HG02852 (cell line): Measurements from ENCODE around the gene ABHD2.
"Not testable (repeated sequence)": the region's sequence is repeated elsewhere in the genome, so short reads cannot be mapped to it uniquely, and the experiment has no call there.

Source experiments
- ATAC-seq: cut with Tn5 transposase; IDR thresholded peaks from one replicate; pipeline ENCODE4 v1.9.1; 2021; ENCODE audit warnings: mild to moderate bottlenecking, moderate library complexity; ENCODE audit not compliant: unreplicated experiment

The ABHD2 gene, protein sequence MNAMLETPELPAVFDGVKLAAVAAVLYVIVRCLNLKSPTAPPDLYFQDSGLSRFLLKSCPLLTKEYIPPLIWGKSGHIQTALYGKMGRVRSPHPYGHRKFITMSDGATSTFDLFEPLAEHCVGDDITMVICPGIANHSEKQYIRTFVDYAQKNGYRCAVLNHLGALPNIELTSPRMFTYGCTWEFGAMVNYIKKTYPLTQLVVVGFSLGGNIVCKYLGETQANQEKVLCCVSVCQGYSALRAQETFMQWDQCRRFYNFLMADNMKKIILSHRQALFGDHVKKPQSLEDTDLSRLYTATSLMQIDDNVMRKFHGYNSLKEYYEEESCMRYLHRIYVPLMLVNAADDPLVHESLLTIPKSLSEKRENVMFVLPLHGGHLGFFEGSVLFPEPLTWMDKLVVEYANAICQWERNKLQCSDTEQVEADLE

DNA sequence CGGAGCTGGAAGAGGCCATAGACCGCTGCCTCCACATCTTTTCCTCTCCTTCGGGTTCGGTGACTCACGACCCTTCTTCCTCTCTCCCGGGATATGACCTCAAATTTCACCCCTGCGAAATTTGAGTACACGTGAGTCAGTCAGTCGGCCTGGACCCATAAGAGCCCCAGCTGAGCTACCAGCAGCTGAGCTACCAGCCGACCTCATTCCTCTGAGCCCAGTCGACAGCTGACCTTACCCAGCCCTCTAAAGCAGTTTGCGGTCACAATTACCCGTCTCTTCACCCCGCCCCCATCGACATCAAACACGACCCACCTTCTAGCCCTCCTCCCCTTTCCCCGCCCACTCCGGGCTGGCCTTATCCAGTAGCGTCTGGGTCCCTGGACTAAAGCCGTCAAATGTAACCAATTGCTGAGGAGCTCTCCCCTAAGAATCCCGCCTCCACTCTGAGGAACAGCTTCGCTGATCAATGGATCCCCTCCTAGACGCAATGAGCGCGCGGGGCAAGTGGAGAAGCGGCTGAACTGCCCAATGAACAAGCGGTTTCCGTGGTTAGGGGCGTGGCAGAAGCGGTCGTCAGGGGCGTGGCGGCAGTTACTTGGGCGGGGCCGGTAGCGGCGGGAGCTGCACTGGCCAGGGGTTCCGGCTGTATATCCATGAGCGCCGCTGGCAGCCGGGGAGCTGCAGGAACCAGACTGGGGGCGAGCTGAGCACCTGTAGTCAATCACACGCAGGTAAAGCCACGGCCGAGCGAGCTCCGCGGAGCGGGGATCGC lies at the start of gene ABHD2:
Gene ABHD2 (plus strand): TSS at position 627 of the 775 bp plus-strand sequence. CDS start 27,872 bp downstream, outside the sequence.
- ATAC-seq: peak; percentile 96

DNA sequence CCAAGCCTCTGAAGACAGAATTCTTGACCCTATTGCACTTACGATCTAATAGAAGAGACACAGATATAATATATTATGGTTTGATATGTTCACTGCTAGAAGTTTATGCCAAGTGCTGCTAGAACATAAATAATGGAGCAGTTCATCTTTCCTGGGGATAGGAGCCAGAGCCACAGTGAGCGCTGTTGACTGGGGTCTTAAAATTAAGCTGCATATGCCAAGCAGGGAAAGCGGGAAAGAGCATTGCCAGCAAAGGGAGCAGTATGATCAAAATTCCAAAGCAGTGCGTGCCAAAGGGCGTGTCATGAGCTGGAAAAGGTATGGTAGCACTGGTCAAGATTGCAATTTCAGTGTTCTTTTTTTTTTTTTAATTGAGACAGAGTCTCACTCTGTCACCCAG lies 49.1 kb upstream of the ABHD2 start:
- ATAC-seq: no peak

DNA sequence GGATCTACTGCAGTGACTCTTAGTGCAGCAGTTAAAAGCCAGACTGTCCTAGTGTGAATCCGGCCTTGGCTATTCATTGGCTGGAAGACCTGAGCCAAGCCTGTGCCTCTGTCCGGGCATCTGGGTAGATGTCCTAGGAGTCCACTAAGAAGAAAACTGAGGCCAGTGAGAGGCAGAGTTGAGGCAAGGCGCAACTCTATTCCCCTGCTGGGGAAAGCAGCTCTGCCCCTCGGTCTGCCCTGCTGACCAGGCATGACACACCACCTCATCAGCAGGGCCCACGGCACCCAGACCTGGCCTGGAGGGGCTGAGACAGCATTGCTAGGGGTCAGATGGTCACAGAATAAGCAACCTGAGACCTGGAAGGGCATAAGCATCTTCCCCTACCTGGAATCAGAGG lies 46.7 kb upstream of the ABHD2 start:
- ATAC-seq: no peak

DNA sequence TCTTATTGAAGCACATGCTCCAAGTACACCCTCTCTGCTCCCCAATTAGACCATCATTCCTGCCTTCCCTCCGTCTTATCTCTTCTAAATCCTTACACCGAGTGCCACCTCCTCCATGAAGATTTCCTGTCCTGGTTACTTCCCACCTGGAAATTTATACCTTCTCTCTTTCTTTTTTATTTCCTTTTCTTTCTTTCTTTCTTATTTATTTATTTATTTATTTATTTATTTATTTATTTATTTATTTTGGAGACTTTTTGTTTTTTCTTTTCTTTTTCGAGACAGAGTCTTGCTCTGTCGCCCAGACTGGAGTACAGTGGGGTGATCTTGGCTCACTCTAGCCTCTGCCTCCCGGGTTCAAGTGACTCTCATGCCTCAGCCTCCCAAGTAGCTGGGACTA lies 45.9 kb upstream of the ABHD2 start:
- ATAC-seq: no peak

DNA sequence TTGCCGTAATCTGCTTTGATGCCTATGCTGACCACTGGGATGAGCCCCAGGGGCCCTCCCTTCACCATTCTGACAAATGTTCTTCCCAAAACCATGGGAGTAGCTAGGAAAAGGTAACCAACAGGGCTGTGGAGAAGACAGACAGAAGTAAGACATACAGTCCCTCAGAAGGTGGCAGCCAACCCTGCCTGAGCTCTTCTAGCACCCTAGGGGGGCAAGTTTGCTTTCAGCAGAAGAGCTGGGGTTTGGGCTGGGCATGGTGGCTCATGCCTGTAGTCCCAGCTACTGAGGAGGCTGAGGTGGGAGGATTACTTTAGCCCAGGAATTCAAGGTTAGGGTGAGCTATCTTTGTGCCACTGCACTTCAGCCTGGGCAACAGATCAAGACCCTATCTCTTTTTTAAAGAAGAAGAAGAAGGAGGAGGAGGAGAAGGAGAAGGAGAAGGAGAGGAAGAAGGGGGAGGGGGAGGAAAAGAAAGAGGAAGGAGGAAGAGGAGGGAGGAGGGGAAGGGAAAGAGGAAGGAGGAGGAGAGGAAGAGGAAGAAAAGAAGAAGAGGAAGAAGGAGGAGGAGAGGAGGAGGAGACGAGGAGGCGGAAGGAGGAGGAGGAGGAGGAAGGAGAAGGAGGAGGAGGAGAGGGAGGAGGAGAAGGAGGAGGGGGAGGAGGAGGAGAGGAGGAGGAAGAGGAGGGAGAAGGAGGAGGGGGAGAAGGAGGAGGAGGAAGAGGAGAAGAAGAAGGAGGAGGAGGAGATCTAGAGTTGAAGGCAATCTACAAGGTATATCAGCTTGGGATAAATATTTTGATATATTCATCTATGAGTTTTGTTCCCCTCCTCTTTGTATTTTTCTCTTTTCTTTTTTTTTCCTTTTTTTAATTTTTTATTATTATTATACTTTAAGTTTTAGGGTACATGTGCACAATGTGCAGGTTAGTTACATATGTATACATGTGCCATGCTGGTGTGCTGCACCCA lies 44.9 kb upstream of the ABHD2 start:
- ATAC-seq: no peak

DNA sequence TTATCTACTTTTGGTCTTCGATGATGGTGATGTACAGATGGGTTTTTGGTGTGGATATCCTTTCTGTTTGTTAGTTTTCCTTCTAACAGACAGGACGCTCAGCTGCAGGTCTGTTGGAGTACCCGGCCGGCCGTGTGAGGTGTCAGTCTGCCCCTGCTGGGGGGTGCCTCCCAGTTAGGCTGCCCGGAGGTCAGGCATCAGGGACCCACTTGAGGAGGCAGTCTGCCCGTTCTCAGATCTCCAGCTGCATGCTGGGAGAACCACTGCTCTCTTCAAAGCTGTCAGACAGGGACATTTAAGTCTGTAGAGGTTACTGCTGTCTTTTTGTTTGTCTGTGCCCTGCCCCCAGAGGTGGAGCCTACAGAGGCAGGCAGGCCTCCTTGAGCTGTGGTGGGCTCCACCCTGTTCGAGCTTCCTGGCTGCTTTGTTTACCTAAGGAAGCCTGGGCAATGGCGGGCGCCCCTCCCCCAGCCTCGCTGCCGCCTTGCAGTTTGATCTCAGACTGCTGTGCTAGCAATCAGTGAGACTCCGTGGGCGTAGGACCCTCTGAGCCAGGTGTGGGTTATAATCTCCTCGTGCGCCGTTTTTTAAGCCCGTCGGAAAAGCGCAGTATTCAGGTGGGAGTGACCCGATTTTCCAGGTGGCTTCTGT lies 39.1 kb upstream of the ABHD2 start:
- ATAC-seq: not testable (repeated sequence)

DNA sequence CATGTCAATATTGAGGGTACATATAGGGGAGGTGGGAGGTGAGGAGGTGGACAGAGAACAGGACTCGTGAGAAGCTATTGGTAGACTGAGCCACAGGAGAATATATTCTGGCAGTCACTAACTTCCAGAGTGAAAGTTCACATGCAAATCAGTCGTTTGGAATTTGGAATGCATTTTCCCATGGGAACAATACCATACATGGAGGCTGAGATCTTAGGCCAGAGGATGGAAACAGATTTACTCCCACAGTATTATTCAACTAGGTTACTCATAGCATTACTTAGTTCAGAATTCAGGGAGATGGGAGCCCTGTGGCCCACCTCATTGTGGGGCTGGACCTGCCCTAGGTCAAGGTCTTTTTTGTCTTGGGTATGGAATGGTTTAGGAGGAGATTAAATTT lies 36.4 kb upstream of the ABHD2 start:
- no peak for ATAC-seq

DNA sequence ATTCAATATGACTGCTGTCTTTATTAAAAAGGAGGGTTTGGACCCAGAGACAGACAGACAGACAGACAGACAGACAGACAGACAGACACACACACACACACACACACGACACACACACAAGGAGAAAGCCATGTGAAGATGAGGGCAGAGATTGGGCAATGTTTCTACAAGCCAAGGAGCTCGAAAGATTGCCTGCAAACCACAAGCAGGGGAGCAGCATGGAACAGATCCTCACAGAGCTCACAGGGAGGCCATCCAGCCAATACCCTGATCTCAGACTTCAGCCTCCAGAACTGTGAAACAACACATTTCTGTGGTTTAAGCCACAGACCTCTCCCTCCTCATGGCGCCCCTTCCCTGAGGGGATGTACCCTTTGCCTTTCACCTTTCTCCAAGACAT lies 35.8 kb upstream of the ABHD2 start:
- no peak for ATAC-seq

DNA sequence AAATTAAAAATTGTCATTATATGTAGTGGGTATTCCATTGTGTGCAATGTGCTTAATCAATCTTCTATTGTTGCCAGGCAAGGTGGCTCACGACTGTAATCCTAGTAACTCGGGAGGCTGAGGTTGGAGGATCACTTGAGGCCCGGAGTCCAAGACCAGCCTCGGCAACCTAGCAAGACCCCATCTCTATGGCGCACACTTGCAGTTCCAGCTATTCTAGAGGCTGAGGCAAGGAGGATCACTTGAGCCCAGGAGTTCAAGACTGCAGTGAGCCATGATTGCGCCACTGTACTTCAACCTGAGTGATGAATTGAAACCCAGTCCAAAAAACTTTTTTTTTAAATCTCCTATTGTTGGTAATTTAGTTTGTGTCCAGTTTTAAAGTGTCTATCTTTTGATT lies 33.4 kb upstream of the ABHD2 start:
- ATAC-seq: no peak

DNA sequence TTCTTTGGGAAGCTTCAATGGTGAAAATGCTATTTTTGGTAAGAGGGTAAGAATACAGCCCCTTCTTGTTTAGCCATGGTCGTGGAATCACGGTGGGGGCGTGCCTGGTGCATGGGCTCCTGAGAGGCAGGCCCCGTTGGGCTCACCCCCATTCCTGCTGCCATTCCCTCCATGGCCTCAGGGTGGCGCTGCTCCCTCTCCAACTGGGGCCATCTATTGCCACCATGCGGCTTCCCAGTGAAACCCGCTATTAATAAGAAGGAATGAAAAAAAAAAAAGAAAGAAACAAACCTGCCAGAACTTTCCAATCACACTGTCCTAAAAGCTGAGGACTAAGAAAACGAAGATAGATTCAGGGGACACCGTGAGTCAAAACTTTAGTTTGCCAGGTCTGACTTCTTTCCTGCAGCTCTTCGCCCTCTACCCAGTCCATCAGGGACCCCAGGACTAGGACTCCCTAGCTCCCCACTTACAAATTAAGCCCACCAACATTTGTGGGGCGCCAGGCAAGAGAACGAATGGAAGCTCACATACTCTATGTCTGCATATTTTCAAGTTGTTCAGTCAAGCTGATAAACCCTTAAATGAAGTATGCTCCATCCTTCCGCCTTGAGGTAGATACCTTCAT lies 30.6 kb upstream of the ABHD2 start:
- peak; percentile 71 for ATAC-seq

DNA sequence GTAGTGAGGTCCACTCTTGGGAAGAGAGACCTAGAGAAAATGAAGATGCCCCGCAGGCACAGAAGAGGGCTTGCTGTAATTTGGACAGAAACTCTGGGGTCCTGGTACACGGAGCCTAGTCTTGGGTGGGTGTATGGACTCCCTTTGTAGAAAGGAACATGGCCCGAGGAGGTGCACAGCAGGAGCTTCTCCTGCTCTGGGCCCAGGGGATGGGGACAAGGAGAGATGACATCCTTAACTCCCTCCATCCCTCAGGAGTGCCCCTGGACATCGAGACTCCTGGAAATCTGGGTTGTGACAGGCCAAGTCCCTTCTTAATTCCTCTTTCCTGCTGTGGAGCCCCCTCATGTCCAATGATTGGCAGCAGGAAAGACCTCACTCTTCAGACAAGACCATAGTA lies 29.9 kb upstream of the ABHD2 start:
- no peak for ATAC-seq

DNA sequence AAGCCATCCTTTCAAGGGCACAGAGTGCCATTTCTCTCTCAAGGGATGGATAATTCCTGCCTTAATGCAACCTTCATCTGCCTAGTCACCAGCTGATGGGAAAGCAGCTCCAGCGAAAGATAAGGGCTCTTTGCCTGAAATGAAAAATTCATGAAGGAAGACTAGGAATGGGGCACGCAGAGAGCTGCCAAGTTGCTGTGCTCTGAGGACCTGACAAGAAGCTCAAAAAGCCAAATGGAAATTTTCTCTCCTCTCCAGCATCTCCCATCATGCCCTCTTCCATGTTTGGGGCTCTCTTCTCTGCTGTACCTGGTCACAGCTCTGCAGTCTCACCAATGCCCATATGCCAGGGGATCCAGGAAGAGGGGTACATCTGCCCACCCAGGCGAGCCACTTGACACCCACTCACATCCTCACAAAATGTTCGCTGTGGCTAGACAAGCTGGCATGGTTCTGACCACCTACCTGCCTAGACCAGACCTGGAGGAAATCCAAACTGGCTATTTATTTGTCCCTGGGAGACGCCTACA lies 29.3 kb upstream of the ABHD2 start:
- ATAC-seq: no peak

DNA sequence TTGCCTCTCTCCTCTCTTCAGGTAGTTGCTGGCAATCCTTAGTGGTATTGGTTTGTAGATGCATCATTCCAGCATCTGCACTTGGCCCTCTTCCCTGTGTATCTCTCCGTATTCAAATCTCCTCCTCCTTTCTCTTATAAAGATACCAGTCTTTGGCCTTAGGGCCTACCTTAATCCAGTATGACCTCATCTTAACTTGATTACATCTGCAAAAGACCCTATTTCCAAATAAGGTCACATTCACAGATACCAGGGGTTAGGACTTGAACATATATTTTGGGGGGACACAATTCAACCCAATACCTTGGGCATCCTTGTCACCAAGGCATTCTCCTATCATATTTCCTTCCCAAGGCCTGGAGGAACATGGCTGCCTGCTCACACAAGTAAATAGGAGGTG lies 22.0 kb upstream of the ABHD2 start:
- no peak for ATAC-seq

DNA sequence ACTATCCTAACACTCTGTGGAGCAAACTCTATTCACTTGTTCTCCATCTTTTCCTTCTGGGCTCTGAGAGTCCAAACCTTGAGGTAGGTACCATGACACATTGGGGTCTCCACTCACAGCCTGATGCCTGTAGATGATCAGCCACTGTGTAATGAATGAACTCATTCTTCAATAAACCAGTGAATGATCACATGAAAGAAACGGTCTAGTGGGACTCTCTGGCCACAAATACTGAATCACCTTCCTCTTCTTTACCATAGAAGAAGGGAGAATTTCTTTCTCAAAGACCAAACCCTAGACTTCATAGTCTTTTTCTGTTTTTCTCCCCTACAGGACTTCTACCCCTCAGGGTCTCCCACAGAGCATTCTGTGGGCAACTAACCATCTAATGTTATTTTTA lies 20.5 kb upstream of the ABHD2 start:
- ATAC-seq: peak; percentile 30

DNA sequence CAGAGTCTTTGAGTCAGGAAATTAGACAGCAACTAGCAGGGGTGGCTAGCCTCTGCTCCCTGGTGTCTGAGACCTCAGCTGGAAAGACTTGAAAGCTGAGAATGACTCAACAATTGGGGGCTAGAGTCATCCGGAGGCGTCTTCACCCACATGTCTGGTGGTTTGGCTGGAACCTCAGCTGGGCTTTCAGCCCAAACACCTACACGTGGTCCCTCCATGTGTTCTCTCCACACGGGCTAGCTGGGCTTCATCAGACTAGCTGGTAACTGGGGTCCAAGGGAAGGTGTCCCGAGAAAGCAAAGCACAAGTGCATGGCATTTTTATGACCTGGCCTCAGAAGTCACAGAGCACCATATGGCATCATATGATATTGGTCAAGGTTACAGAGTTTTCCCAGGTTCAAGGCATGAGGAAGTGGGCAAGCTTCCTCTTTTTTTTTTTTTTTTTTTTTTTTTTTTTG lies 19.9 kb upstream of the ABHD2 start:
- peak; percentile 96 for ATAC-seq

DNA sequence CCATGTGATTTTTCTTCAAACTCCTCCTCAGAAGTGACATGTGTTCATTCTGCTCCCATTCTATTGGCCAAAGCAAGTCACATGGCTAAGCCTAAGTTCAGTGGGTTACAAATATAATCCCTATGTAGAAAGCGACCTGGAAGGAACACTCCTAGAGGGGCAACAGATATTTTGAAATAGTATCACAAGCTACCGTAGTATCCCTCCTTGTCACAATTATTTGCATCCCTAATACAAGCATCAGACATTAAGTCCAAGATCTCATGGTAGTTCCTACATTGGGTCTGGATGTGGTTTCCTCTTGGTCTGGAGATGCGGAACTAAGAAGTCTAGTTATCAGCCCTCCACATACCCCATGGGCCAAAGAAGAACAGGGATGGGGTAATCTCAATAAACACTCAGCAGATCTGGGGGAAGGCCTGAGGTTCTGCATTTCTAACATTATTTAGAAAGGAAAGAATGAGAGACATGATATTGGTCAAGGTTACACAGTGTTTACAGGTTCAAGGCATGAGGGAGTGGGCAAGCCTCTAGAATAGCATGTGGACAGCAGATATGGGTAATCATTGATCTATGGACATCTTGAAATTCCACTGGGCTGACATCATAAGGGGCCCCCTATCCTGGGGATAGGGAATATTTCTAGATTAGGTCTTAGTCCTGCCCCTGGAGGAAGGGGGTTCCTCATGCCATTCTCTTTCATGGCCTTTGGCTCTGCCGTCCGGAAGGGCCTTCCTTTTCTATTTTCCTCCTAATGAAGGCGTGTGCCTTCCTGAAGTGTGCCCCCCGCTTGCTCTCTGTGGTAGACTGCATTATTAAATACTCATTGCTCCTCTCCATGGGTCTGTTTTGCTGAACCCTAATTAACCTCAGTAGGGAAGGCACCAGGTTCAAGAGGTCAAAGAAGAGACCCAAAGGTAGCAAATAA lies 17.8 kb upstream of the ABHD2 start:
- no peak for ATAC-seq

DNA sequence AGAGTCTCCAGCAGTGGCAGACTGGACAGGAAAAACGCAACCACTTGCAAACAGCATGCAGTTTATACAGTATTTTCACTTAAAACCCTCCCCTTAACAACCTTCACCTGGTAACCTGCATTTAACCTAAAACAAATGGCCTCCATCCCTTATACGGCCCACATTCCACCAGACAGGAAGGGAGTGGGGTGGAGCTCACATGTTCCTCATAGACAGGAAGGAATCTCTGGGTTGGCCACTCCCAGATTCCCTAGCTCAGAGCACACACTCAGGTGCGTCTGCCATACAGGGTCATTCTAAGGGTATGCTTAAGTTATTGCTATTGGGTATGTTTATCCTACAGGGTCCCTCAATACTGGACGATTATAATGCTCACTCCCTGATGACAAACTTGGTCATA lies 16.8 kb upstream of the ABHD2 start:
- no peak for ATAC-seq

DNA sequence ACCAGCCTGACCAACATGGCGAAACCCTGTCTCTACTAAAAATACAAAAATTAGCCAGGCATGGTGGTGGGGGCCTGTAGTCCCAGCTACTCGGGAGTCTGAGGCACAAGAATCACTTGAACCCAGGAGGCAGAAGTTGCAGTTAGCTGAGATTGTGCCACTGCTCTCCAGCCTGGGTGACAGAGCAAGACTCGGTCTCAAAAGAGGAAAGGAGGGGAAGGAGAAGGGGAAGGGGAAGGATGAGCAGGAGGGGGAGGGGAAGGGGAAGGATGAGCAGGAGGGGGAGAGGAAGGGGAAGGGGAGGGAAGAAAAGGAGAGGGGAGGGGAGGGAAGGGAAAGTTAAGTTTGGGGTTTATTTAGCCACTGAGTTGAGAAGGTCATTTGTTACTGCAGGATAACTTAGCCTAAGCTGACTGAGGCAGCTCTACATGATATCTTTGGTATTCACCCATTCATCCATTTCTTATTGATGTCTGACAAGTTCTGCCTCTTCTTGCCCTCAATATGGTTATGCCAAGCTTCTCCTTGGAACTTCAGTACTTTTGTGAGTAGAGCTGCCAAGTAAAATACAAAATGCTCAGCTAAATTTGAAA lies 15.9 kb upstream of the ABHD2 start:
- no peak for ATAC-seq
